HEK293T (cell line): ENCODE results near the gene ODF4.
"Not testable (repeated sequence)": the region's sequence is repeated elsewhere in the genome, so short reads cannot be mapped to it uniquely, and the experiment has no call there.

Source experiments
- CTCF ChIA-PET: fragments of 350-600 bp; formaldehyde crosslinking; extraction: SDS; loops from one replicate; lab custom pipeline; 2021; ENCODE audit warnings: antibody characterized with exemption, inconsistent platforms; lab: Yijun Ruan, JAX
- POLR2A ChIA-PET: fragments of 350-600 bp; formaldehyde crosslinking; extraction: SDS; loops from one replicate; lab custom pipeline; 2020; ENCODE audit warnings: antibody characterized with exemption, inconsistent platforms; lab: Yijun Ruan, JAX
- DNase-seq: peaks from one replicate; pipeline ENCODE4 v3.0.0; 2012; ENCODE audit warnings: mixed read lengths; ENCODE audit errors: extremely low spot score
- ARNT ChIP-seq: fragments of 450-650 bp; IDR thresholded peaks from 2 replicates; pipeline ENCODE4 v1.6.1; 2017; ENCODE audit warnings: mild to moderate bottlenecking
- BHLHE40 ChIP-seq: fragments of 450-650 bp; IDR thresholded peaks from 2 replicates; pipeline ENCODE4 v1.6.1; 2016; ENCODE audit warnings: mild to moderate bottlenecking, moderate library complexity, borderline replicate concordance
- CTBP1 ChIP-seq: fragments of 450-650 bp; IDR thresholded peaks from 2 replicates; pipeline ENCODE4 v1.6.1; 2016; ENCODE audit warnings: borderline replicate concordance
- ELF4 ChIP-seq: fragments of 450-650 bp; IDR thresholded peaks from 2 replicates; pipeline ENCODE4 v1.6.1; 2017; ENCODE audit warnings: antibody characterized with exemption
- FOXA1 ChIP-seq: fragments of 450-650 bp; IDR thresholded peaks from 2 replicates; pipeline ENCODE4 v1.6.1; 2016; ENCODE audit warnings: mild to moderate bottlenecking
- FOXK2 ChIP-seq: fragments of 450-650 bp; IDR thresholded peaks from 2 replicates; pipeline ENCODE4 v1.6.1; 2016; ENCODE audit warnings: mild to moderate bottlenecking
- FOXM1 ChIP-seq: fragments of 450-650 bp; IDR thresholded peaks from 2 replicates; pipeline ENCODE4 v1.6.1; 2017; ENCODE audit warnings: mild to moderate bottlenecking, borderline replicate concordance
- HDGF ChIP-seq: fragments of 450-650 bp; IDR thresholded peaks from 2 replicates; pipeline ENCODE4 v1.6.1; 2017; ENCODE audit warnings: antibody characterized with exemption, borderline replicate concordance
- L3MBTL2 ChIP-seq: fragments of 450-650 bp; conservative IDR thresholded peaks from 2 replicates; pipeline ENCODE4 v1.6.1; 2016; ENCODE audit warnings: mild to moderate bottlenecking
- LEF1 ChIP-seq: fragments of 450-650 bp; IDR thresholded peaks from 2 replicates; pipeline ENCODE4 v1.6.1; 2017; ENCODE audit warnings: mild to moderate bottlenecking, borderline replicate concordance
- NFRKB ChIP-seq: fragments of 450-650 bp; IDR thresholded peaks from 2 replicates; pipeline ENCODE4 v1.6.1; 2016; ENCODE audit warnings: mild to moderate bottlenecking, moderate library complexity
- SP1 ChIP-seq: fragments of 450-650 bp; IDR thresholded peaks from 2 replicates; pipeline ENCODE4 v1.6.1; 2017
- SUZ12 ChIP-seq: fragments of 450-650 bp; IDR thresholded peaks from 2 replicates; pipeline ENCODE4 v1.6.1; 2016; ENCODE audit warnings: mild to moderate bottlenecking
- TARDBP ChIP-seq: fragments of 450-650 bp; IDR thresholded peaks from 2 replicates; pipeline ENCODE4 v1.6.1; 2016
- ZNF384 ChIP-seq: fragments of 450-650 bp; IDR thresholded peaks from 2 replicates; pipeline ENCODE4 v1.6.1; 2016
- TF ChIP-seq, protein P1 (sequence below): fragments of 450-650 bp; IDR thresholded peaks from 2 replicates; pipeline ENCODE4 v1.6.1; 2016

ODF4 gene

DNA sequence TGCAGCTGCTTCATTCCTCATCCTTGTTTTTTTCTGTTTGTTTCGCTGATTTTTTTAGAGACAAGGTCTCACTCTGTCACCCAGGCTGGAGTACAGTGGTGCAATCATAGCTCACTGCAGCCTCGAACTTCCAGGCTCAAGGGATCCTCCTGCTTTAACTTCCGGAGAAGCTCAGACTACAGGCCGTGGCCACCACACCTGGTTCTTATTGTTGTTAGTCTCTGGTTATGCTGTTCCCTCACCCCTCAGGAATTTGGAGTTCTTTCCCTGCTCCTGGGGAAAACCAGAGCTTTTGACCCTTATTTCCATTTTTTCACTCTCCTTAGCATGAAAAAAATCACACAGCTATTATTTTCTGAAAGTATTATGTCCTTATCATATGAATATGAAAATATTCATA is 1.8 kb downstream of the ODF4 start:
- TF ChIP-seq HDGF (no peak), CTBP1 (no peak), SP1 (no peak), ZNF384 (no peak), L3MBTL2 (no peak), FOXK2 (no peak), FOXM1 (no peak), NFRKB (no peak)
- DNase-seq: no peak
- ChIA-PET POLR2A (interaction anchor here (0.9 to 1.9 kb wide), 2 partner anchors 35 to 46 kb away, joined by 4 to 6 read pairs; partner anchors contain the start of genes KRABD2 and SLC25A35), CTCF (interaction anchor here (0.6 to 1.5 kb wide), 2 partner anchors 42 to 325 kb away, joined by 3 to 4 read pairs; no protein-coding TSS in a partner anchor)

DNA sequence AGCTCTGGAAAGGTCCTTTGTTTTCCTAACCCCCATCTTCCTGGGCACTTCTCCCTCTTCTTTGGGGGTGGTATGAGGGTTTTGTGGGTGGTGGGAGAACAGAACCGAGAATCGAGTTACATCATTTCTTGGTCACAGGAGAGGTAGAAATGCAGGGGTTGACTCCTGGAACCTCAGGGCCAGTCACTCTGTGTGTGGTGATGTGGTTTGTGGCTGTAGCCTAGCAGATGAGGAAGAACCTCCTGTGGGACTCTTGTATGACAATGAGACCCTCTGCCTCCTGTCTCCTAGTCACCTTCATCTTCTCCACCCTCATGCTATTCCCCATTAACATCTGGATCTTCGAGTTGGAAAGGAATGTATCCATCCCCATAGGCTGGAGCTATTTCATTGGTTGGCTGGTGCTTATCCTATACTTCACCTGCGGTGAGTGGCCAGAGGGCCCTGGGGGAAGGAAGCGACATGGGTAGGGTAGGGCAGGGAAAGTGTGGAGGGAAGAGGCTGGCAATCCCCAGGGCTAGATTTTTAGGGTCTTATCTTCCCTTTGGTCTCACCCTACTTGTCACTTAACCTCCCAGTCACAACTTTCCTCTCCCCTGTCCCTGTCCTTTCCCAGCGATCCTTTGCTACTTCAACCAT is 5.5 kb downstream of the ODF4 start:
- DNase-seq: no peak
- TF ChIP-seq ZNF384 (no peak), NFRKB (no peak), ELF4 (no peak), BHLHE40 (no peak), CTBP1 (no peak)
- TF ChIP-seq, protein P1, sequence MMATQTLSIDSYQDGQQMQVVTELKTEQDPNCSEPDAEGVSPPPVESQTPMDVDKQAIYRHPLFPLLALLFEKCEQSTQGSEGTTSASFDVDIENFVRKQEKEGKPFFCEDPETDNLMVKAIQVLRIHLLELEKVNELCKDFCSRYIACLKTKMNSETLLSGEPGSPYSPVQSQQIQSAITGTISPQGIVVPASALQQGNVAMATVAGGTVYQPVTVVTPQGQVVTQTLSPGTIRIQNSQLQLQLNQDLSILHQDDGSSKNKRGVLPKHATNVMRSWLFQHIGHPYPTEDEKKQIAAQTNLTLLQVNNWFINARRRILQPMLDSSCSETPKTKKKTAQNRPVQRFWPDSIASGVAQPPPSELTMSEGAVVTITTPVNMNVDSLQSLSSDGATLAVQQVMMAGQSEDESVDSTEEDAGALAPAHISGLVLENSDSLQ: no peak
- ChIA-PET POLR2A (interaction anchor here (1.2 to 1.4 kb wide), 2 partner anchors 14 to 32 kb away, joined by 3 to 4 read pairs; partner anchors contain the start of gene KRABD2), CTCF (no interaction called here)

DNA sequence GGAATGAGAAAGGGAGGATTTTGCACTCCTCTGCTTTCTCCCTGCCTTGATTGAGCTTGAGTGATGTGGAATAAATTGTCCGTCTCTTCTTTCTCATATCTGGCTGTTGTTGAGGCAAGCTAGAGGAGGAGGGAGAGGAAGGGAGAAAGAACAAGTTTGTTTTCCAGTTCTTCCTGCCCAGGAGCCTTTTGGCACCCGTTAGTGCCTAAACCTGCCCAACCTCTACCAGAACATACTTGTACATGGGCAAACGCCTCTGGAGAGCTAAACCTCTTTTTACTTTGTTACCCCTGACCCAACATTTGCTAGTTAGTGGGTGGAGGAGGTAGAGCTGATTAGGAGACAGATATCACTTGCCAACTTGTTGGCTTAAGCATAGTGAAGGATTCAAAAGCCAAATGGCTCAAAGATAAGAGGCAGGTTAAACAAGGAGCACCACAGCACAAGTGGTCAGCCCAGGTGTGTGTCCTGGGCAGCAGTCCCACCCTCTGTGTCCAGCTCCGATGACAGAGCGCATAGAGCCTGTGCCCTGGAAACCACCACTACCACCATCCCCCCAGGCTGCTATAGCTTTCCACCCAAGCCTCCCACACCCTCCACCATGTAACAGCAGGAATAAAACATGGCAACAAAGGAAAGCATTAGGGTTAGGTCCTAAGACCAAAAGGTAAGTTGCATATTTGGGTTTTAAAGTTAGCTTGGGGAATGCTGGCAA is 6.5 kb downstream of the ODF4 start:
- CTCF ChIA-PET: no interaction called here
- TF ChIP-seq ZNF384 (no peak), TARDBP (no peak), HDGF (no peak), SP1 (no peak), L3MBTL2 (no peak), FOXK2 (no peak), SUZ12 (no peak), CTBP1 (no peak), FOXM1 (no peak), BHLHE40 (no peak), ELF4 (no peak), NFRKB (no peak), ARNT (no peak), FOXA1 (no peak), LEF1 (no peak)
- TF ChIP-seq, protein P1: no peak
- DNase-seq: no peak
- POLR2A ChIA-PET: interaction anchor here (1.2 to 1.4 kb wide), 2 partner anchors 13 to 31 kb away, joined by 3 to 4 read pairs; partner anchors contain the start of gene KRABD2

GRCh38 chr17:8347001-8347400 is 7.4 kb downstream of the ODF4 start:
- DNase-seq, POLR2A ChIA-PET, CTCF ChIA-PET: not testable (repeated sequence)

DNA sequence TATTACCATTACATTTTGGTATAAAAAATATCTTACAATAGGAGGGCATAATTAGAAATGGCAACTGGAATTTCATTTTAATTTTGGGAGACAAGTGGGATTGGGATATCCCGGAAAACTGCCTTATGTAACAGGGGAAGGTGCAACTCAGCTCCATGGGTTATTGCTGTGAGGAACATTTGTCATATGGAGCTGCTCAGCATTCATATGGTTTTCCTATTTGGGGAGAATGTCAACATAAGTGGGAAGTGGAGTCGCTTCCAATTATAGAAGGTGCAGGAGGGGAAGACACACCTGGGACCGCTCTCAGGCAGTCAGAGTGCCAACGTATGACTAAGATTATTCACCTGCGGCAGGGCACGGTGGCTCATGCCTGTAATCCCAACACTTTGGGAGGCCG is 10.7 kb downstream of the ODF4 start:
- ChIA-PET CTCF (no interaction called here), POLR2A (no interaction called here)
- DNase-seq: no peak
- TF ChIP-seq ELF4 (no peak), L3MBTL2 (no peak), TARDBP (no peak), ZNF384 (no peak), CTBP1 (no peak), SP1 (no peak), ARNT (no peak), FOXK2 (no peak), BHLHE40 (no peak), FOXA1 (no peak)

GRCh38 chr17:8353736-8354135 is 14.1 kb downstream of the ODF4 start:
- TF ChIP-seq FOXM1 (no peak), ZNF384 (no peak), L3MBTL2 (no peak), ELF4 (no peak)
- POLR2A ChIA-PET: no interaction called here
- CTCF ChIA-PET: interaction anchor here (0.5 kb wide), 1 partner anchor 478 kb away, joined by 3 read pairs; no protein-coding TSS in a partner anchor
- DNase-seq: no peak

GRCh38 chr17:8354236-8354635 is 14.6 kb downstream of the ODF4 start:
- CTCF ChIA-PET: interaction anchor here (0.5 kb wide), 1 partner anchor 478 kb away, joined by 3 read pairs; no protein-coding TSS in a partner anchor
- TF ChIP-seq SP1 (no peak), FOXK2 (no peak), TARDBP (no peak), BHLHE40 (no peak), FOXM1 (no peak), FOXA1 (no peak), ELF4 (no peak), CTBP1 (no peak), LEF1 (no peak), ZNF384 (no peak), HDGF (no peak), L3MBTL2 (no peak), NFRKB (no peak), ARNT (no peak)
- TF ChIP-seq, protein P1: no peak
- POLR2A ChIA-PET: no interaction called here
- no peak for DNase-seq
